DND-41 (cell line): ENCODE measurements around the gene CLIC5.

Experiments
- ATAC-seq: fragments of 200-7000 bp; cut with Tn5 transposase; 3 replicates; pipeline ENCODE4 v1.9.1; 2021; ENCODE audit warnings: low read depth; ENCODE audit not compliant: insufficient read depth
- DNase-seq: peaks from one replicate; pipeline ENCODE4 v3.0.0-alpha.2; 2020
- H2AFZ ChIP-seq: 2 replicates; pipeline ENCODE4 v1.6.0; 2012; ENCODE audit warnings: low read depth, low read length
- H3K27ac ChIP-seq: 2 replicates; pipeline ENCODE4 v1.5.1; 2012; ENCODE audit warnings: low read length, inconsistent platforms
- H3K27me3 ChIP-seq: fragments of 200-600 bp; sonication (generic); 2 replicates; pipeline ENCODE4 v1.6.0; 2012; ENCODE audit warnings: low read length, mild to moderate bottlenecking, inconsistent platforms; ENCODE audit not compliant: insufficient read depth, poor library complexity
- H3K36me3 ChIP-seq: 2 replicates; pipeline ENCODE4 v1.5.1; 2012; ENCODE audit warnings: low read length, inconsistent platforms; ENCODE audit not compliant: insufficient read depth
- H3K4me1 ChIP-seq: 2 replicates; pipeline ENCODE4 v1.5.1; 2012; ENCODE audit warnings: mild to moderate bottlenecking, low read length; ENCODE audit not compliant: insufficient read depth
- H3K4me2 ChIP-seq: 2 replicates; pipeline ENCODE4 v1.6.0; 2012; ENCODE audit warnings: mild to moderate bottlenecking, moderate library complexity, low read length, inconsistent platforms; ENCODE audit not compliant: insufficient read depth
- H3K4me3 ChIP-seq, 2 experiments: fragments of 200-600 bp in 1 of 2; shearing (Covaris generic) in 1 of 2; 2 replicates each; pipeline ENCODE4 v1.5.1; 2012 to 2016; ENCODE audit warnings: inconsistent platforms in 2 of 2, low read length in 2 of 2, mild to moderate bottlenecking in 2 of 2, low read depth in 1 of 2, moderate library complexity in 1 of 2
- H3K79me2 ChIP-seq: 2 replicates; pipeline ENCODE4 v1.6.0; 2012; ENCODE audit warnings: low read length, inconsistent platforms; ENCODE audit not compliant: insufficient read depth
- H3K9ac ChIP-seq: 2 replicates; pipeline ENCODE4 v1.6.0; 2012; ENCODE audit warnings: low read depth, mild to moderate bottlenecking, inconsistent platforms, low read length, moderate library complexity
- H3K9me3 ChIP-seq: 2 replicates; pipeline ENCODE4 v1.5.1; 2012; ENCODE audit warnings: low read length, moderate library complexity, mild to moderate bottlenecking, inconsistent platforms; ENCODE audit not compliant: insufficient read depth, severe bottlenecking
- H4K20me1 ChIP-seq: 2 replicates; pipeline ENCODE4 v1.6.0; 2012; ENCODE audit warnings: low read length; ENCODE audit not compliant: insufficient read depth
- EZH2 ChIP-seq: IDR thresholded peaks from 3 replicates; pipeline ENCODE4 v1.6.1; 2012; ENCODE audit warnings: borderline replicate concordance, low read depth, mild to moderate bottlenecking, moderate library complexity, low read length, inconsistent platforms; ENCODE audit not compliant: severe bottlenecking
- TF ChIP-seq, protein P1 (sequence below): IDR thresholded peaks from 2 replicates; pipeline ENCODE4 v1.5.1; 2012; ENCODE audit warnings: borderline replicate concordance, low read length, moderate library complexity, mild to moderate bottlenecking; ENCODE audit not compliant: poor library complexity, severe bottlenecking; ENCODE audit errors: extremely low read depth

CLIC5 gene

DNA sequence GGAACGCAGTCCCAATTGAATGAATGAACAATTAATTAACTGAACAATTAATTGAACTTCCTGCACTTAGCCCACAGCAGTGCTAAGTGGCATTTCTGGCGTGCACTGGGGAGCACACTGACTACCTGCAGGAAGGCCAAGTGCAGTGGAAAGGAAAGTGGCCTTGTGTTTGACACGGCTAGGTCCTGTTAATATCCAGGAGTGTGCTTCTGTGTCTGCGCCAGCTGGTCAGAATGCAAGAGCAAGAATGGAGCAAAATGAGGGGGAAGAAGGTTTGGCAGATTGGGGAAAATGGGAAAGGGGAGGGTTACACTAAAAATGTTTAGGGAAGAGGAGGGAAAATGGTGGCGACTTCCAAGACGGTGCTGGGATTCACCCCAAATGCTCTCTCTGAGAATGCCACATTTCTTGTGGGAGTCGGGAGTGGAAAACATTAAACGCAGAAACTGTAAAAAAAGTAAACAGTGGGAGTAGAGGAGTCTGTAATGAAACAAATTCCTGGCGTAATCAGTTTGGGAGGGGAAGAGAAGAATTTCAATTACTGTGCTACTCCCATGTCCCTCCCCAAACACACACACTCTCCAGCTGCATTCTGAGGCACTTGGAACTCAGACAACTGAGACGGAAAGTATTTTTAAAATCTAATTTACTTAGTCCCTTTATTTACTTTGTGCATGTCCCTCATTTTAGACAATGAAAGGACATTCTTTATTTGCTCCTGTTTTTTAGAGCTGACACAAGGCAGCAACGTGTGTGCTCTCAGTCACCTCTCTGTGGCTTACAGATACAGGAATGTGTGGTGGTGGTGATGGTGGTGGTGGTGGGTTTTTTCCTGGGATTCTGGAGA, 64.1 kb downstream of the CLIC5 start:
- Histone ChIP-seq H3K9ac (no peak overlapping the region), H3K79me2 (no peaks in the 10 kb centered on the region), H3K27me3 (peaks cover 13% of the 10 kb centered on the region), H3K36me3 (no peaks in the 10 kb centered on the region), H4K20me1 (no peaks in the 10 kb centered on the region), H3K4me3 (no peak overlapping the region), H2AFZ (no peak overlapping the region), H3K4me1 (no peaks in the 10 kb centered on the region), H3K9me3 (no peaks in the 10 kb centered on the region), H3K27ac (no peak overlapping the region), H3K4me2 (no peak overlapping the region)
- ATAC-seq (no peak), DNase-seq (no peak)
- TF ChIP-seq, protein P1, sequence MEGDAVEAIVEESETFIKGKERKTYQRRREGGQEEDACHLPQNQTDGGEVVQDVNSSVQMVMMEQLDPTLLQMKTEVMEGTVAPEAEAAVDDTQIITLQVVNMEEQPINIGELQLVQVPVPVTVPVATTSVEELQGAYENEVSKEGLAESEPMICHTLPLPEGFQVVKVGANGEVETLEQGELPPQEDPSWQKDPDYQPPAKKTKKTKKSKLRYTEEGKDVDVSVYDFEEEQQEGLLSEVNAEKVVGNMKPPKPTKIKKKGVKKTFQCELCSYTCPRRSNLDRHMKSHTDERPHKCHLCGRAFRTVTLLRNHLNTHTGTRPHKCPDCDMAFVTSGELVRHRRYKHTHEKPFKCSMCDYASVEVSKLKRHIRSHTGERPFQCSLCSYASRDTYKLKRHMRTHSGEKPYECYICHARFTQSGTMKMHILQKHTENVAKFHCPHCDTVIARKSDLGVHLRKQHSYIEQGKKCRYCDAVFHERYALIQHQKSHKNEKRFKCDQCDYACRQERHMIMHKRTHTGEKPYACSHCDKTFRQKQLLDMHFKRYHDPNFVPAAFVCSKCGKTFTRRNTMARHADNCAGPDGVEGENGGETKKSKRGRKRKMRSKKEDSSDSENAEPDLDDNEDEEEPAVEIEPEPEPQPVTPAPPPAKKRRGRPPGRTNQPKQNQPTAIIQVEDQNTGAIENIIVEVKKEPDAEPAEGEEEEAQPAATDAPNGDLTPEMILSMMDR = no peak

GRCh38 chr6:45949256-45949655, 66.4 kb downstream of the CLIC5 start:
- no peaks in the 10 kb centered on the region for H4K20me1 ChIP-seq
- no peak overlapping the region for H2AFZ ChIP-seq
- H3K4me2 ChIP-seq = no peak overlapping the region
- no peak overlapping the region for H3K9ac ChIP-seq
- ATAC-seq = no peak
- H3K79me2 ChIP-seq = no peaks in the 10 kb centered on the region
- no peaks in the 10 kb centered on the region for H3K9me3 ChIP-seq
- H3K36me3 ChIP-seq = no peaks in the 10 kb centered on the region
- TF ChIP-seq EZH2 = no peak
- TF ChIP-seq, protein P1 = no peak
- DNase-seq = no peak
- H3K27ac ChIP-seq = no peak overlapping the region
- H3K27me3 ChIP-seq = peaks cover 6% of the 10 kb centered on the region
- H3K4me3 ChIP-seq = no peak overlapping the region
- no peaks in the 10 kb centered on the region for H3K4me1 ChIP-seq

- DNase-seq (no peak), ATAC-seq (no peak)
- H2AFZ ChIP-seq = no peak overlapping the region
- no peak overlapping the region for H3K4me2 ChIP-seq
- H3K79me2 ChIP-seq = no peaks in the 10 kb centered on the region
- no peaks in the 10 kb centered on the region for H3K4me1 ChIP-seq
- TF ChIP-seq, protein P1 = no peak
- no peak for TF ChIP-seq EZH2
- no peaks in the 10 kb centered on the region for H3K36me3 ChIP-seq
- H4K20me1 ChIP-seq = no peaks in the 10 kb centered on the region
- H3K9me3 ChIP-seq = no peaks in the 10 kb centered on the region
- H3K9ac ChIP-seq = no peak overlapping the region
- no peak overlapping the region for H3K27ac ChIP-seq
- peaks cover 6% of the 10 kb centered on the region for H3K27me3 ChIP-seq
- no peak overlapping the region for H3K4me3 ChIP-seq
Observed at GRCh38 chr6:45947807-45948206, 67.9 kb downstream of the CLIC5 start.

DNA sequence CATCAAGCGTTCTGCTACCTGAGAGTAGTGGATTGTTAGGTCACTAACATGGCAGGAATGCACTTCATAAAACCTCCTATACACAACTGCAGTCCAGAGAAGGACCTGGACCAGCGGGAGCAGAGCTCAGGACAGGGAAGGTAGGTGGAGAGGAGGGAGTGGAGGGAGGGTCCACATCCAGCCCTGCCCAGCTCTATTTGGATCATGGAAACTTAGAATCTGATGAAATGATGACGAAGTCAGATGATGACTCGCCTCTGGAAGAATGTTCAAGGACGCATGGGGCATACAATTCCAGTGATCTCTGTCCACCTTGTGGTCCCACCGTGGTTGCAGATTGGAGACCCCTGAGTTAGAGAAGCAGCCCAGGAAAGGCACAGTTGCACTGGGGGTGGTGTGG, 68.8 kb downstream of the CLIC5 start:
- no peak for DNase-seq
- no peaks in the 10 kb centered on the region for H3K4me1 ChIP-seq
- TF ChIP-seq EZH2 = no peak
- TF ChIP-seq, protein P1 = no peak
- H3K9ac ChIP-seq = no peak overlapping the region
- ATAC-seq = no peak
- no peaks in the 10 kb centered on the region for H3K9me3 ChIP-seq
- H3K27me3 ChIP-seq = peaks cover 6% of the 10 kb centered on the region
- H3K79me2 ChIP-seq = no peaks in the 10 kb centered on the region
- no peaks in the 10 kb centered on the region for H4K20me1 ChIP-seq
- no peak overlapping the region for H3K4me3 ChIP-seq
- no peak overlapping the region for H3K27ac ChIP-seq
- H3K36me3 ChIP-seq = no peaks in the 10 kb centered on the region
- H2AFZ ChIP-seq = no peak overlapping the region
- H3K4me2 ChIP-seq = no peak overlapping the region
